WTC11 (cell line): ENCODE measurements around the gene FEM1B. TPM values are rescaled to one million over a fixed set of nuclear protein-coding genes. Genes with fewer than 3 reads are reported as not detected.

Source experiments
- ATAC-seq: fragments of 200-7000 bp; cut with Tn5 transposase; 2 replicates; pipeline ENCODE4 v1.10.0; 2021; ENCODE audit warnings: mild to moderate bottlenecking, moderate library complexity
- CTCF ChIA-PET: fragments of 300-600 bp; sonication (Branson Sonifier 250); formaldehyde crosslinking; loops from one replicate; lab custom pipeline; 2021; ENCODE audit warnings: antibody characterized with exemption; lab: Charles Lee
- POLR2A ChIA-PET: fragments of 350-600 bp; sonication (Branson Sonifier 250); formaldehyde crosslinking; loops from one replicate; lab custom pipeline; 2021; ENCODE audit warnings: antibody characterized with exemption; lab: Charles Lee
- DNase-seq: peaks from one replicate; pipeline ENCODE4 v3.0.0; 2021; ENCODE audit warnings: low spot score
- H3K27ac Mint-ChIP-seq: 2 replicates; pipeline ENCODE4 v1.8.0; 2021; ENCODE audit warnings: mixed read lengths
- H3K27me3 Mint-ChIP-seq: 2 replicates; pipeline ENCODE4 v1.8.0; 2021; ENCODE audit warnings: low read depth, mild to moderate bottlenecking, moderate library complexity, mixed read lengths
- H3K36me3 Mint-ChIP-seq: 2 replicates; pipeline ENCODE4 v1.8.0; 2021; ENCODE audit warnings: mixed read lengths
- H3K4me1 Mint-ChIP-seq: 2 replicates; pipeline ENCODE4 v1.8.0; 2022; ENCODE audit warnings: mixed read lengths
- H3K4me3 Mint-ChIP-seq: 2 replicates; pipeline ENCODE4 v1.8.0; 2021; ENCODE audit warnings: mild to moderate bottlenecking, moderate library complexity, mixed read lengths
- H3K9me3 Mint-ChIP-seq: 2 replicates; pipeline ENCODE4 v1.8.0; 2021; ENCODE audit warnings: mixed read lengths
- AFF4 ChIP-seq: sonication (generic); formaldehyde crosslinking; IDR thresholded peaks from 2 replicates; pipeline ENCODE4 v1.8.1; 2023; ENCODE audit warnings: mild to moderate bottlenecking, missing genetic modification reagents, borderline replicate concordance
- ARID4B ChIP-seq: sonication (generic); formaldehyde crosslinking; IDR thresholded peaks from 2 replicates; pipeline ENCODE4 v1.8.0; 2023; ENCODE audit warnings: missing genetic modification reagents, mild to moderate bottlenecking, borderline replicate concordance
- E2F5 ChIP-seq: sonication (generic); formaldehyde crosslinking; IDR thresholded peaks from 2 replicates; pipeline ENCODE4 v1.8.1; 2022; ENCODE audit warnings: mild to moderate bottlenecking, moderate library complexity, missing genetic modification reagents
- EMX1 ChIP-seq: fragments of 250-450 bp; sonication (Bioruptor Pico); IDR thresholded peaks from 2 replicates; pipeline ENCODE4 v1.8.0; 2021; ENCODE audit warnings: mild to moderate bottlenecking
- HMGXB4 ChIP-seq: sonication (generic); formaldehyde crosslinking; IDR thresholded peaks from 2 replicates; pipeline ENCODE4 v1.8.1; 2023; ENCODE audit warnings: mild to moderate bottlenecking, moderate library complexity, missing genetic modification reagents
- NFATC4 ChIP-seq: fragments of 250-450 bp; sonication (Bioruptor Pico); IDR thresholded peaks from 2 replicates; pipeline ENCODE4 v1.9.0; 2021; ENCODE audit warnings: mild to moderate bottlenecking
- NFYB ChIP-seq: sonication (generic); formaldehyde crosslinking; conservative IDR thresholded peaks from 2 replicates; pipeline ENCODE4 v1.8.0; 2022; ENCODE audit warnings: low read depth, missing genetic modification reagents
- NR1H2 ChIP-seq: sonication (generic); formaldehyde crosslinking; IDR thresholded peaks from 2 replicates; pipeline ENCODE4 v1.9.0; 2021; ENCODE audit warnings: mild to moderate bottlenecking, moderate library complexity, missing genetic modification reagents
- RELA ChIP-seq: sonication (generic); formaldehyde crosslinking; IDR thresholded peaks from 2 replicates; pipeline ENCODE4 v1.8.1; 2022; ENCODE audit warnings: missing genetic modification reagents, mild to moderate bottlenecking, borderline replicate concordance
- STAT6 ChIP-seq: sonication (generic); formaldehyde crosslinking; conservative IDR thresholded peaks from 2 replicates; pipeline ENCODE4 v1.8.1; 2023; ENCODE audit warnings: mild to moderate bottlenecking, low read depth, missing genetic modification reagents, moderate library complexity
- TCF7 ChIP-seq: sonication (generic); formaldehyde crosslinking; IDR thresholded peaks from 2 replicates; pipeline ENCODE4 v1.8.0; 2022; ENCODE audit warnings: mild to moderate bottlenecking, low read depth, missing genetic modification reagents, moderate library complexity
- ZMAT4 ChIP-seq: fragments of 250-450 bp; sonication (Bioruptor Pico); IDR thresholded peaks from 2 replicates; pipeline ENCODE4 v1.9.0; 2021; ENCODE audit warnings: mild to moderate bottlenecking
- ZNF121 ChIP-seq: sonication (generic); formaldehyde crosslinking; IDR thresholded peaks from 2 replicates; pipeline ENCODE4 v1.8.0; 2023; ENCODE audit warnings: missing genetic modification reagents
- ZNF138 ChIP-seq: sonication (generic); formaldehyde crosslinking; conservative IDR thresholded peaks from 2 replicates; pipeline ENCODE4 v1.8.1; 2022; ENCODE audit warnings: mild to moderate bottlenecking, moderate library complexity, missing genetic modification reagents
- ZNF512 ChIP-seq: sonication (generic); formaldehyde crosslinking; IDR thresholded peaks from 2 replicates; pipeline ENCODE4 v1.8.1; 2022; ENCODE audit warnings: missing genetic modification reagents, borderline replicate concordance
- total RNA-seq: library from RNA; stranded (reverse); gene quantifications from 3 replicates; pipeline ENCODE4 v1.2.3, GENCODE V29; 2021

FEM1B gene
- total RNA-seq, 1 experiment from 2014 or later, result 64.8 TPM

- no peak for DNase-seq
- POLR2A ChIA-PET, result no interaction called here
- Mint-ChIP-seq H3K36me3 (peaks cover 25% of the 10 kb centered on the region), H3K4me3 (no peak overlapping the region), H3K9me3 (no peaks in the 10 kb centered on the region), H3K4me1 (peaks cover 46% of the 10 kb centered on the region), H3K27me3 (no peaks in the 10 kb centered on the region), H3K27ac (no peak overlapping the region)
- CTCF ChIA-PET, result interaction anchor here (1.1 to 1.3 kb wide), 2 partner anchors 14 to 39 kb away, joined by 4 to 6 read pairs; no protein-coding TSS in a partner anchor
- TF ChIP-seq RELA (CRISPR knock-in tag) (no peak), NFYB (no peak), E2F5 (CRISPR knock-in tag) (no peak), STAT6 (CRISPR knock-in tag) (no peak), NFATC4 (CRISPR knock-in tag) (no peak), EMX1 (CRISPR knock-in tag) (no peak), TCF7 (no peak), ARID4B (CRISPR knock-in tag) (no peak), ZNF138 (no peak), ZNF512 (CRISPR knock-in tag) (no peak), AFF4 (CRISPR knock-in tag) (no peak), ZNF121 (CRISPR knock-in tag) (no peak), NR1H2 (CRISPR knock-in tag) (no peak), HMGXB4 (CRISPR knock-in tag) (no peak), ZMAT4 (CRISPR knock-in tag) (no peak)
- no peak for ATAC-seq
Observed at GRCh38 chr15:68292157-68292781, 14.7 kb downstream of the FEM1B start.
